Vagina (tissue), 2 donors: ENCODE measurements around the gene EIF5A. TPM values are rescaled to one million over a fixed set of nuclear protein-coding genes. Genes with fewer than 3 reads are reported as not detected.

ENCODE experiments used
- DNase-seq, 2 donors: peaks; one replicate each; pipeline ENCODE4 v3.0.0-alpha.2; 2017; ENCODE audit errors: extremely low spot score in 2 of 2
- H3K27ac ChIP-seq: fragments of 200-600 bp; sonication (generic); one replicate; pipeline ENCODE4 v1.5.1; 2019
- H3K27me3 ChIP-seq: fragments of 200-600 bp; sonication (generic); one replicate; pipeline ENCODE4 v1.5.1; 2019
- H3K36me3 ChIP-seq, 2 donors: fragments of 200-600 bp; sonication (generic); one replicate each; pipeline ENCODE4 v1.5.1; 2017 to 2019
- H3K4me1 ChIP-seq: fragments of 200-600 bp; sonication (generic); one replicate; pipeline ENCODE4 v1.5.1; 2019
- H3K4me3 ChIP-seq, 2 donors: fragments of 200-600 bp; sonication (generic); 1 replicate in 1 of 2; 2 replicates in 1 of 2; pipeline ENCODE4 v1.5.1; 2016 to 2019
- H3K9me3 ChIP-seq: fragments of 200-600 bp; sonication (generic); one replicate; pipeline ENCODE4 v1.5.1; 2019
- POLR2A ChIP-seq, 2 donors: fragments of 450-650 bp; IDR thresholded peaks; one replicate each; pipeline ENCODE4 v1.6.1; 2017; ENCODE audit warnings: antibody characterized with exemption in 2 of 2, mild to moderate bottlenecking in 2 of 2, moderate library complexity in 2 of 2
- POLR2AphosphoS5 ChIP-seq, 2 donors: sonication (generic); formaldehyde crosslinking; IDR thresholded peaks; one replicate each; pipeline ENCODE4 v1.9.0; 2017; ENCODE audit warnings: antibody characterized with exemption in 2 of 2, mild to moderate bottlenecking in 2 of 2, low read depth in 1 of 2; ENCODE audit not compliant: insufficient read depth in 1 of 2
- intact Hi-C: fragments of 100-400 bp; cut with DNase I; formaldehyde crosslinking; loops from one replicate; pipeline ENCODE4 v1.15.1; 2023
- total RNA-seq: library from RNA; depleted of rRNA; stranded (reverse); fragments of >200 nt; gene quantifications from one replicate; pipeline ENCODE4 v1.2.3, GENCODE V29; 2016
- TF ChIP-seq, protein P1 (sequence below), 3 experiments: fragments of 450-650 bp in 2 of 3; fragments of 200-600 bp in 1 of 3; sonication (generic) in 1 of 3; IDR thresholded peaks; one replicate each; pipeline ENCODE4 v1.5.1; 2017 to 2019; ENCODE audit warnings: antibody characterized with exemption in 3 of 3, mild to moderate bottlenecking in 2 of 3, moderate library complexity in 2 of 3

The EIF5A gene
- total RNA-seq, 1 donor from 2014 or later = 238 TPM

DNA sequence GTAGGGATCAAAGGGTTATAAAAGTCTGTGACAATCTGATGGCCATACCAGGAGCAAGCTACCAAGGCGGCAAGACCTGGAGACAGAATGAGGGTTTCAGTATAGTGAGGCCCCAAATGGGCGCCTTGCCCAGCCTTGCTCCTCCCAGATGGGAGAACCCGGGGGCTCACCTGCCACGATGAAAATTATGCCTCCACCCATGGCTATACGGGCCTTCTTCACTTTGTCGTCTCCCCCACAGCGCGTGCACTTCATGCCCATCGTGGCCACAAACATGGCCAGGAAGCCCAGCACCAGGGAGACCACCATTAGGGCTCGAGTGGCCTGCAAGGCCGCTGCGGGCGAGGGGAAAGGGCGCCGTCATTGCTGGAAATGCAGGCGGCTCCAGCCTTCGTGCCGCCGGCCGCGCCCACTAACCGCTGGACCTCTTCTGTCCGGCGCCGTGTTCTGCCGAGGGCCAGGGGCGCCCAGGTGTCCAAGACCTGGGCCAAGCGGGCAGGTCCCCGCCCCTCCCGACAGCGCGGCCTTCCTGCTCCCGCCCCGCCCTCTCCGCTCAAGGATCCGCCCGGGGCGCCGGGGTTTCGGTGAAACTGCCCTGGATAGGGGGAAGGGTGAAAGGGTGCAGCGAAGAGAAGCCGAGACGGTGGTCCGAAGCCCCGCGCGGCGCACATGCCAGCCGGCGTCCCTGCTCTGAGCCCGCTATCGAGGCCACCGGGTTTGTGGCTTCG lies 46.6 kb upstream of the EIF5A start:
- TF ChIP-seq POLR2A (IDR thresholded peaks at IDR 0.05) (no peak), POLR2AphosphoS5 (IDR thresholded peaks at IDR 0.05; ENCODE audit: insufficient read depth in 1 of 2, low read depth in 1 of 2) (peak in 1 of 2 donors; percentile 35)
- TF ChIP-seq, protein P1, sequence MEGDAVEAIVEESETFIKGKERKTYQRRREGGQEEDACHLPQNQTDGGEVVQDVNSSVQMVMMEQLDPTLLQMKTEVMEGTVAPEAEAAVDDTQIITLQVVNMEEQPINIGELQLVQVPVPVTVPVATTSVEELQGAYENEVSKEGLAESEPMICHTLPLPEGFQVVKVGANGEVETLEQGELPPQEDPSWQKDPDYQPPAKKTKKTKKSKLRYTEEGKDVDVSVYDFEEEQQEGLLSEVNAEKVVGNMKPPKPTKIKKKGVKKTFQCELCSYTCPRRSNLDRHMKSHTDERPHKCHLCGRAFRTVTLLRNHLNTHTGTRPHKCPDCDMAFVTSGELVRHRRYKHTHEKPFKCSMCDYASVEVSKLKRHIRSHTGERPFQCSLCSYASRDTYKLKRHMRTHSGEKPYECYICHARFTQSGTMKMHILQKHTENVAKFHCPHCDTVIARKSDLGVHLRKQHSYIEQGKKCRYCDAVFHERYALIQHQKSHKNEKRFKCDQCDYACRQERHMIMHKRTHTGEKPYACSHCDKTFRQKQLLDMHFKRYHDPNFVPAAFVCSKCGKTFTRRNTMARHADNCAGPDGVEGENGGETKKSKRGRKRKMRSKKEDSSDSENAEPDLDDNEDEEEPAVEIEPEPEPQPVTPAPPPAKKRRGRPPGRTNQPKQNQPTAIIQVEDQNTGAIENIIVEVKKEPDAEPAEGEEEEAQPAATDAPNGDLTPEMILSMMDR (IDR thresholded peaks at IDR 0.05) = no peak
- Histone ChIP-seq H3K9me3 (no peaks in the 10 kb centered on the region), H3K4me1 (peaks cover 36% of the 10 kb centered on the region), H3K27me3 (peaks cover 11% of the 10 kb centered on the region), H3K36me3 (peaks cover 0 to 6% of the 10 kb centered on the region in 2 donors), H3K4me3 (peak overlapping the region; percentile 44 to 58), H3K27ac (peak overlapping the region; percentile 47)
- intact Hi-C loops = loop anchor here (5.0 kb wide), 1 partner anchor 526 kb away; no protein-coding TSS in a partner anchor
- DNase-seq = no peak

DNA sequence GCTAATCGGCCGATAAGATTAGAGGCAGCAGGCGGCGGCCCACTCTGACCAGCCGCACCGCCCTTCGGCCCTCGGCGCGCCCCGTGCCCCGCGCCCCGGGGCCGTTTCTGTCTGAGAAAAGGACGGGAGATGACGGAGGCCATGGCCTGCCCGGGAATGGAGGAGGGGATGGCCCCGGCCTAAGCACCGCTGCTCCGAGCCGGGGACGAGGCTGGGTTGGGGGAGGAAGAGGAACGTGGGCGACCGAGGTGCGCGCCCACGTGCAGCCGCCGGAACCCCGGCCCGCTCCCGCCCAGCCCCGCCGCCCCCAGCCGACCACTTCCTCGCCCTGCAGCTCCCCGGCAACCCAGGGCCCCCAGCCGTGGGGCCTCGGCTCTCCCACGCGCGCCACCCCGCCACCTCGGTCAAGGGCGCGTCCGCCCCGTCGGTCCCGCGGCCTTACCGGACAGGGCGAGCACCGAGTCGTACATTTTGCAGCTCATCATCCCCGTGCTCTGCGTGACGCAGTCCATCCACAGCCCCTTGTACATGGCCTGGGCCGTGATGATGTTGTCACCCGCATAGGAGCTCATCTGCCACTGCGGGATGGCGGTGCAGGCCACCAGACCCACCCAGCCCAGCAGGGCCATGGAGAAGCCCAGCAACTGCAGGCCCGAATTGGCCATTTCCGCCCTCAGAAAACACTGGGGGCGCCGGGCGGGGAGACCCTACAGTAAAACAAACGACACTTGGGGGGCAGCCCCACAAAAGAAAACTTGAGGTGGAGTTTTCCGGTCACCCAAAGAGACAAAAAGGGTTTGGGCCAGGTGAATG lies 45.8 kb upstream of the EIF5A start:
- peak overlapping the region; percentile 47 for H3K27ac ChIP-seq
- H3K27me3 ChIP-seq = peaks cover 11% of the 10 kb centered on the region
- H3K36me3 ChIP-seq = no peaks in the 10 kb centered on the region
- intact Hi-C loops = loop anchor here (5.0 kb wide), 1 partner anchor 526 kb away; no protein-coding TSS in a partner anchor
- H3K4me3 ChIP-seq = peak overlapping the region; percentile 44 to 58
- TF ChIP-seq, protein P1 (IDR thresholded peaks at IDR 0.05) = no peak
- TF ChIP-seq POLR2A (IDR thresholded peaks at IDR 0.05) (no peak), POLR2AphosphoS5 (IDR thresholded peaks at IDR 0.05; ENCODE audit: insufficient read depth in 1 of 2, low read depth in 1 of 2) (no peak)
- DNase-seq = no peak
- peaks cover 36% of the 10 kb centered on the region for H3K4me1 ChIP-seq
- H3K9me3 ChIP-seq = no peaks in the 10 kb centered on the region

DNA sequence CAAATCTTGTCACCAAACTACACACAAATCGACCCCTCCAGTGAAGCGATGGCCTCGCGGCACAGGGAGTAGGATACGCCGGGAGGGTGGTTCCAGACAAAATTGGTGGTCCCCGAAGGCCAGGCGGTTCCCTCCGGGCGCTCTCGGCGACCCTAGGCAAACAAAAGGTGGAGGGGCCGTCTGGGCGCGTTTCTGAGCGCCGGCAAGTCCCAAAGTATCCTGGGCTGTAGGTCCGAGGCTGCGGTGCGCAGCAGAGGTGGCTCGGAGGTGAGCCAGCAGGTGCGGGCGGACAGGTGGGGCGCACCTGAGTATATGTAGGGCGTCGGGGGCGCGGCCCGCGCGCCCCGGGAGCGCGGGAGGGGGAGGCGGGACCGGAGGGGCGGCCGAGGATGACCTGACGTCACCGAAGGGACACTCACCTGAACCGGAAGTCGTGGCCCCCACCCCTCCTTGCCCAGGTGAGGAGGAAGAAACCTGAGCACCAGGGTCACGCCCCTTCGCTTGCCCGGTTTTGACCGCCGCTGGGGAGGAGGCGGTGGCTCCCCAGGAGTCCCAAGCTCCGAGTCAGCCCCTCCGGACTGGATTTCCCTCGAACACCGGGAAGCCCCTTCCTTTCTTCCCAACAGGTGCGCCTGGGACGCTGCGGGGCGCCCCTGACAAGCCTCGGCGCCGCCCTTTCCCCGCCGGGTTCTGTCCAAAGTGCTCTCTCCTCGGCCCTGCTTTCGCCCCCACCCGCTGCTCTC lies 45.1 kb upstream of the EIF5A start, which contains the start of gene CLDN7:
CLDN7 (minus strand) TSS at position 287 of the 743 bp plus-strand sequence. CDS start 435 bp downstream, outside the sequence.
- TF ChIP-seq, protein P1 (IDR thresholded peaks at IDR 0.05) = no peak
- TF ChIP-seq POLR2AphosphoS5 (IDR thresholded peaks at IDR 0.05; ENCODE audit: insufficient read depth in 1 of 2, low read depth in 1 of 2) (no peak), POLR2A (IDR thresholded peaks at IDR 0.05) (no peak)
- intact Hi-C loops = loop anchor here (5.0 kb wide), 1 partner anchor 525 kb away; no protein-coding TSS in a partner anchor
- no peak for DNase-seq
- Histone ChIP-seq H3K27me3 (peaks cover 11% of the 10 kb centered on the region), H3K4me1 (peaks cover 36% of the 10 kb centered on the region), H3K9me3 (no peaks in the 10 kb centered on the region), H3K4me3 (peak within 1 kb of the TSS; percentile 44 to 58), H3K36me3 (no peaks in the 10 kb centered on the region), H3K27ac (peak within 1 kb of the TSS; percentile 60)

DNA sequence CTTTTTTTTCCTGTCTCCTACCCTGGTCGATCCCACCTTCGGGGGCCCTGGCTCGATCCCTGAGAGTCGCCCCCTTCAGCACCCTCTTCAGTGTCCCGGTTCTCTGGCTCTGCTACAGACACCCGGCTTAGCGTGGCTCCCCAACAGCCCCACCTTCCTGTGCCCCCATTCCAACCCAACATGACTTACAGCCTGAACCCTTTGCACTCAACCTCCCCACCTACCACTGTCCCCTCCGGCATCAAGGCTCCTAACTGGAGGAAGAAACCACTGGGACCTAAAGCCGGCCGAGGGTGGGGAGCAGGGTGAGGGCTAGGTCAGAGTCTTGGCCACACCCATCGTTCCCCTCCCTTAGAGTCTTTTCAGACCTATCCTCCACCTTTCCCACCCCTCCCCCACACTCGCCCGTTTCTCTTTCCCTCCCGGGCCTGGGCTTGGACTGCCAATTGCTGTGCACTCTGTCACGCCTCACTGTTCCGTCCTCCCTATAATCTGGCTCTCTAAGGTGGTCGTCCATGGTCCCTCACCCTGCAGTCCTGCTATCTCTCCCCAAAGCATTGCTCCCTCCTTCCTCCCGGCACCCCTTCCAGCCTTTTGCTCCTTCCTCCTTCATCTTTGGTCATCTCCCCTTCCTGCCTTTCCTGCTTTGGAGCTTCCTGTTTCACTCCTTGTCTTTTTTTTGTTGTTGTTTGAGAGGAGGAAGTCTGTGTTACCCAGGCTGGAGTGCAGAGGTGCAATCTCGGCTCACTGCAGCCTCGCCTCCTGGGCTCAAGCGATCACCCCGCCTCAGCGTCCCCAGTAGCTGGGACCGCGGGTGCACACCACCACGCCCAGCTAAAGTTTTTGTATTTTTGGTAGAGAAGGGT lies 44.3 kb upstream of the EIF5A start:
- H3K4me3 ChIP-seq = peak overlapping the region; percentile 44 to 58
- peaks cover 11% of the 10 kb centered on the region for H3K27me3 ChIP-seq
- no peaks in the 10 kb centered on the region for H3K9me3 ChIP-seq
- H3K36me3 ChIP-seq = no peaks in the 10 kb centered on the region
- intact Hi-C loops = loop anchor here (5.0 kb wide), 1 partner anchor 524 kb away; no protein-coding TSS in a partner anchor
- peak in 1 of 2 donors; percentile 83 for DNase-seq
- no peak for TF ChIP-seq POLR2A (IDR thresholded peaks at IDR 0.05)
- TF ChIP-seq POLR2AphosphoS5 (IDR thresholded peaks at IDR 0.05; ENCODE audit: insufficient read depth in 1 of 2, low read depth in 1 of 2) = no peak
- TF ChIP-seq, protein P1 (IDR thresholded peaks at IDR 0.05) = no peak
- peaks cover 36% of the 10 kb centered on the region for H3K4me1 ChIP-seq
- H3K27ac ChIP-seq = peak overlapping the region; percentile 60
